ENCODE results near the gene CHMP6. TPM values are rescaled to one million over a fixed set of nuclear protein-coding genes. Genes with fewer than 3 reads are reported as not detected.

CHMP6 gene
- polyA plus RNA-seq, 3 donors: 20.3 to 44.8 (median 44.1) TPM

DNA sequence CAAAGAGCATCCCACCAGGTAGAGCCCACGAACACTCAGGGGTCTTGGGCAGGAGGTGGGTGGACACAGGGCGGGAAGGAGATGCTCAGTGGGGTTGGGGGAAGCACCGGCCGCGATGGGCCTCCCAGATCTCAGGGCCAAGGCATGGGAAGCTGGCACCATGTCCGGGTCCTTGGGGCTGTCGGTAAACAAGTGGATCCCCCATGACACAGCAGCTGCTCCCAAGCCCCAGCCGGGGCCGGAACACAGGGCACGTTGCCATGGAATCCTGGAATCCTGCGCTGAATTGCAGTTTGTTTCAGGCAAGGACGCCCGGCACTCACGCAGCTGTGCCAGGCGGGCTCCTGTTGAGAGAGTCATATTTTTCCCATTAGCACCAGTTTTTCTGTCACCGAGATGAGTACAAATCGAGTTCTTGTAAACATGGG lies 23.0 kb upstream of the CHMP6 start:
- Histone ChIP-seq H3K9me3 (replicated peaks in 1 of 2; ENCODE audit: control insufficient read depth in 1 of 2, insufficient read depth in 1 of 2, low read length in 2 of 2) (no peaks in the 10 kb centered on the region), H3K36me3 (replicated peaks in 1 of 2; ENCODE audit: control insufficient read depth in 1 of 2, insufficient read depth in 2 of 2, low read length in 2 of 2) (peaks cover 0 to 2% of the 10 kb centered on the region in 2 donors), H3K4me2 (replicated peaks; ENCODE audit: extremely low read depth, low read length, poor library complexity, severe bottlenecking) (no peak overlapping the region), H3K79me2 (ENCODE audit: insufficient read depth, low read length) (no peaks in the 10 kb centered on the region), H3K4me1 (ENCODE audit: control insufficient read depth in 1 of 2, insufficient read depth in 2 of 2, low read length in 2 of 2) (peaks cover 8 to 15% of the 10 kb centered on the region in 2 donors), H3K9ac (ENCODE audit: insufficient read depth, low read length, poor library complexity, severe bottlenecking) (peak overlapping the region; percentile 1), H3K4me3 (replicated peaks in 1 of 3; ENCODE audit: low read depth in 2 of 3, low read length in 3 of 3) (no peak overlapping the region), H3K27me3 (ENCODE audit: control insufficient read depth in 2 of 2, insufficient read depth in 2 of 2, low read length in 2 of 2) (peaks cover 0 to 2% of the 10 kb centered on the region in 2 donors), H3K27ac (ENCODE audit: low read depth in 1 of 2, low read length in 2 of 2) (no peak overlapping the region), H2AFZ (ENCODE audit: insufficient read depth, low read depth, low read length, poor library complexity, severe bottlenecking) (no peak overlapping the region), H4K20me1 (ENCODE audit: insufficient read depth, low read length) (no peaks in the 10 kb centered on the region)
- Mint-ChIP-seq H3K9me3 (peaks cover 0 to 1% (median 0%) of the 10 kb centered on the region in 7 donors), H3K4me1 (peaks cover 11% of the 10 kb centered on the region), H3K36me3 (peaks cover 10 to 19% of the 10 kb centered on the region in 2 donors), H3K4me3 (no peak overlapping the region), H3K27me3 (ENCODE audit: low read depth in 3 of 3) (peaks cover 0 to 25% (median 22%) of the 10 kb centered on the region in 3 donors), H3K27ac (no peak overlapping the region)
- whole genome bisulfite sequencing (ENCODE audit: insufficient coverage): 84% methylated on average over 17 of the region's 17 CpGs
- DNase-seq: no peak
- intact Hi-C loops (cut with micrococcal nuclease): no loop called here
- TF ChIP-seq, protein P1, sequence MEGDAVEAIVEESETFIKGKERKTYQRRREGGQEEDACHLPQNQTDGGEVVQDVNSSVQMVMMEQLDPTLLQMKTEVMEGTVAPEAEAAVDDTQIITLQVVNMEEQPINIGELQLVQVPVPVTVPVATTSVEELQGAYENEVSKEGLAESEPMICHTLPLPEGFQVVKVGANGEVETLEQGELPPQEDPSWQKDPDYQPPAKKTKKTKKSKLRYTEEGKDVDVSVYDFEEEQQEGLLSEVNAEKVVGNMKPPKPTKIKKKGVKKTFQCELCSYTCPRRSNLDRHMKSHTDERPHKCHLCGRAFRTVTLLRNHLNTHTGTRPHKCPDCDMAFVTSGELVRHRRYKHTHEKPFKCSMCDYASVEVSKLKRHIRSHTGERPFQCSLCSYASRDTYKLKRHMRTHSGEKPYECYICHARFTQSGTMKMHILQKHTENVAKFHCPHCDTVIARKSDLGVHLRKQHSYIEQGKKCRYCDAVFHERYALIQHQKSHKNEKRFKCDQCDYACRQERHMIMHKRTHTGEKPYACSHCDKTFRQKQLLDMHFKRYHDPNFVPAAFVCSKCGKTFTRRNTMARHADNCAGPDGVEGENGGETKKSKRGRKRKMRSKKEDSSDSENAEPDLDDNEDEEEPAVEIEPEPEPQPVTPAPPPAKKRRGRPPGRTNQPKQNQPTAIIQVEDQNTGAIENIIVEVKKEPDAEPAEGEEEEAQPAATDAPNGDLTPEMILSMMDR (IDR thresholded peaks at IDR 0.05): no peak

DNA sequence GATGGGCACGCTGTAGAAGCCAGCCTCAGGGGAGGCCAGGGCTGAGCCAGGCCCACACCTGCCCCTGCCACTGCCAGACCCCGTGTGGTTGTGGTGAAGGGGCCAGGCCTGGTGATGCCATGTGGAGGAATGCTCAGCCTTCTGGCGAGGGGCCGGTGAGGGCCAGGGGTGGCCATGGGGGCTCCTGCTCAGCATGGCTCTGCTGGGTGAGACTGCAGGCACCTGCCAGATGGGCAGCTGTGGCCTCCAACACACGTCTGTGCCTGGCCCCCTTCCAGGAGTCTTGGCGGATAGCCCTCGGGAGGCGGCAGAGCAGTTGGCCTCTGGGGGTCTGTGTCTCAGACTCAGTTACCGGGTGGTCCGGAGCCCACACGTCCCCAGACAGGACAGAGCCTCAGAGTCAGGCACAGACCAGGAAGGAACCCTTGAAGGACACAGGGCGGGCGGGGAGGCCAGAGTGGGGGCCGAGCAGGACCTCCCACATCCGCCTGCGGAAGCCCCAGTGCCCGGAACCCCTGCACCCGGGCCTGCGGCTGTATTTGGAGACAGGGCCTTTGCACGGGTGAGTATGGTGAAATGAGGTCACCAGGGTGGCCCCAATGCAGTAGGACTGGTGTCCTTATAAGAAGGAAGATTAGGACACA lies 22.5 kb upstream of the CHMP6 start:
- intact Hi-C loops (cut with micrococcal nuclease): no loop called here
- Mint-ChIP-seq H3K9me3 (peaks cover 0 to 1% (median 0%) of the 10 kb centered on the region in 7 donors), H3K4me3 (peak overlapping the region; percentile 34 to 37), H3K27me3 (ENCODE audit: low read depth in 3 of 3) (peaks cover 0 to 25% (median 22%) of the 10 kb centered on the region in 3 donors), H3K36me3 (peaks cover 10 to 18% of the 10 kb centered on the region in 2 donors), H3K4me1 (peaks cover 11% of the 10 kb centered on the region), H3K27ac (no peak overlapping the region)
- WGBS (ENCODE audit: insufficient coverage): 56% methylated on average over 19 of the region's 20 CpGs
- Histone ChIP-seq H3K9me3 (replicated peaks in 1 of 2; ENCODE audit: control insufficient read depth in 1 of 2, insufficient read depth in 1 of 2, low read length in 2 of 2) (no peaks in the 10 kb centered on the region), H3K4me3 (replicated peaks in 1 of 3; ENCODE audit: low read depth in 2 of 3, low read length in 3 of 3) (no peak overlapping the region), H3K27ac (ENCODE audit: low read depth in 1 of 2, low read length in 2 of 2) (no peak overlapping the region), H3K36me3 (replicated peaks in 1 of 2; ENCODE audit: control insufficient read depth in 1 of 2, insufficient read depth in 2 of 2, low read length in 2 of 2) (peaks cover 0 to 2% of the 10 kb centered on the region in 2 donors), H3K79me2 (ENCODE audit: insufficient read depth, low read length) (no peaks in the 10 kb centered on the region), H3K9ac (ENCODE audit: insufficient read depth, low read length, poor library complexity, severe bottlenecking) (peak overlapping the region; percentile 1), H3K4me1 (ENCODE audit: control insufficient read depth in 1 of 2, insufficient read depth in 2 of 2, low read length in 2 of 2) (peaks cover 8 to 15% of the 10 kb centered on the region in 2 donors), H4K20me1 (ENCODE audit: insufficient read depth, low read length) (no peaks in the 10 kb centered on the region), H3K27me3 (ENCODE audit: control insufficient read depth in 2 of 2, insufficient read depth in 2 of 2, low read length in 2 of 2) (peaks cover 0 to 2% of the 10 kb centered on the region in 2 donors), H3K4me2 (replicated peaks; ENCODE audit: extremely low read depth, low read length, poor library complexity, severe bottlenecking) (peak overlapping the region; percentile 11), H2AFZ (ENCODE audit: insufficient read depth, low read depth, low read length, poor library complexity, severe bottlenecking) (no peak overlapping the region)
- TF ChIP-seq, protein P1 (IDR thresholded peaks at IDR 0.05): no peak
- DNase-seq: no peak

All from CD14-positive monocyte (primary cell).